C1 segment of cervical spinal cord (tissue), 14 donors: ENCODE results near the gene STOX2.

Experiments
- DNase-seq, 14 donors: peaks; one replicate each; lab custom pipeline; 2025; lab: John Stamatoyannopoulos, UW

STOX2 gene, protein sequence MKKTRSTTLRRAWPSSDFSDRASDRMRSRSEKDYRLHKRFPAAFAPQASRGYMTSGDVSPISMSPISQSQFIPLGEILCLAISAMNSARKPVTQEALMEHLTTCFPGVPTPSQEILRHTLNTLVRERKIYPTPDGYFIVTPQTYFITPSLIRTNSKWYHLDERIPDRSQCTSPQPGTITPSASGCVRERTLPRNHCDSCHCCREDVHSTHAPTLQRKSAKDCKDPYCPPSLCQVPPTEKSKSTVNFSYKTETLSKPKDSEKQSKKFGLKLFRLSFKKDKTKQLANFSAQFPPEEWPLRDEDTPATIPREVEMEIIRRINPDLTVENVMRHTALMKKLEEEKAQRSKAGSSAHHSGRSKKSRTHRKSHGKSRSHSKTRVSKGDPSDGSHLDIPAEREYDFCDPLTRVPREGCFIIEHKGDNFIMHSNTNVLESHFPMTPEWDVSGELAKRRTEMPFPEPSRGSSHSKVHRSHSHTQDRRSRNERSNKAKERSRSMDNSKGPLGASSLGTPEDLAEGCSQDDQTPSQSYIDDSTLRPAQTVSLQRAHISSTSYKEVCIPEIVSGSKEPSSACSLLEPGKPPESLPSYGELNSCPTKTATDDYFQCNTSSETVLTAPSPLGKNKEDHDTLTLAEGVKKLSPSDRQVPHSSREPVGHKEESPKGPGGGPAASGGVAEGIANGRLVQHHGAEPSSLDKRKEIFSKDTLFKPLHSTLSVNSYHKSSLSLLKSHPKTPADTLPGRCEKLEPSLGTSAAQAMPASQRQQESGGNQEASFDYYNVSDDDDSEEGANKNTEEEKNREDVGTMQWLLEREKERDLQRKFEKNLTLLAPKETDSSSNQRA (N-terminal part only)

DNA sequence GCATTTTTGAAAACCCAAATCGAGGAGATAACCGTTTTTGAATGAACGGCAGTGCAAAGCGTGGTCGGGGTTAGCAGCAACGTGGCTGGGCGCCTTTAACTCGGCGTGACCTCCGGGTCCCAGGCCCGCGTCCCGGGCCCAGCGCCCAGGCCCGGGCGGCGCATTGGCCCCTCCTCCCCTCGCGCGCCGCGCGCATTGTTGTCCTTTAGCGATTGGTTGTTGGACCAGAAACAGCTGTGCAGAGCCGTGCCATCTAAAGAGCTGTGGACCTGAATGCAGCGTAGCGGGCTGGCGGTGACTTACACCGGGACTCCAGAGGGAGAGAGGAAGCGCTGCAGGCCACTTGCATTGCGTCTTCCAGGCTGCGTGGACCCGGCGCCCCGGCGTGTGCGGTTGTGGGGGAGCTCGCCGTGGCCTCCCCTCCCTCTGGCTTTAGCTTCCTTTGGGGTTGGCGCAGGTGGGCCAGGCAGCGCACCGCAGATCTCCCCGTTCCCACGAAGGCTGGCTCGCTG, at the start of gene STOX2:
Gene STOX2 (plus strand): TSS at position 227 of the 512 bp plus-strand sequence. CDS start 1,484 bp downstream, outside the sequence.
- DNase-seq = peak in 12 of 14 donors; percentile 39 to 81 (median 72)

DNA sequence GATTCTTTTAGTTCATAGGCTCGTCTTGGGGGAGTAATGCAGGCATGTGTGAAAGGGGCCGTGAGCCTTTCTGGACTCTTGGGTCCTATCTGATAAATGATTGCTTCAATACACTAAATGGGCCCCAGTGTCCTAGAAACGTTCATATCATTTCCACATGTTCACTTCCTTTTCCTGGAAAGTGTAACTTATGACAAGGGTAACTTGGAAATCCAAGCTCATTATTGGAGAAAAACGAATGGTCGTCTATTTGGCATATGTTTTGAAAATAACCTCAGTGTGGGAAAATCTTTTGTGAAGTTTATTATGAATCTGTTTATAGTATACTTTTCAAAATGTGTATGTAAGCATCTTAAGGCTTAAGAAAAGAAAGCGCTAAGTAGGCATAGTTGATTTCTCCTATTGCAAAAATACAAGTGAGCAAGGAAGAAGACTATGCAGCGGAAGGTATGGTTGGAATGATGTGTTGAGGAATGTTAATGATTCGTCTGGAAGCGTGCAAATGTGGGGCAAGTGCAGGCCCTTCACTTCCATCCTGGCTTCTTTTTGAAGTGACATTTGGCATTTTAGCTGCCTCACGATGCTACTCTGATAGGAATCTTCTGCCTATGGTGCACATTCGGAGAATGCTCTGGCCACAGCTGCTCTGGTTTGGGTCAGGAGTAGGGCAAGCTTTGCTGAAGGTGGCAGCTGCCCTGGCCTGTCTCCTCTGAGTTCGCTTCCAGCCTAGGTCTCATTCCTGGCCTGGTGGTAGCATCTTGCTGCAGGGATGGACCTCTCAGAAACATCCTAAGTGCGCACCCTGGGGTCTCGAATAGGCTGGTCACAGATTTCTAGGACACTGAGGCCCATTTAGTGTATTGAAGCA, 49.5 kb upstream of the STOX2 start:
- DNase-seq = no peak

DNA sequence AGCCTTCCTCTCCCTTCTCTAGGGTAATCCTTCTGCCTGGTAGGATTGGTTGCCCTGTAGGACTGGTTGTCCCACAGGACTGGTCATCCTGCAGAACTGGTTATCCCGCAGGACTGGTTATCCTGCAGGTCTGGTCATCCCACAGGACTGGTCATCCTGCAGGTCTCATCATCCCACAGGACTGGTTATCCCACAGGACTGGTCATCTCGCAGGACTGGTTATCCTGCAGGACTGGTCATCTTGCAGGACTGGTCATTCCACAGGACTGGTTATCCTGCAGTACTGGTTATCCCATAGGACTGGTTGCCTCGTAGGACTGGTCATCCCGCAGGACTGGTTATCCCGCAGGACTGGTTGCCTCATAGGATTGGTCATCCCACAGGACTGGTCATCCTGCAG, 48.1 kb upstream of the STOX2 start:
- no peak for DNase-seq

DNA sequence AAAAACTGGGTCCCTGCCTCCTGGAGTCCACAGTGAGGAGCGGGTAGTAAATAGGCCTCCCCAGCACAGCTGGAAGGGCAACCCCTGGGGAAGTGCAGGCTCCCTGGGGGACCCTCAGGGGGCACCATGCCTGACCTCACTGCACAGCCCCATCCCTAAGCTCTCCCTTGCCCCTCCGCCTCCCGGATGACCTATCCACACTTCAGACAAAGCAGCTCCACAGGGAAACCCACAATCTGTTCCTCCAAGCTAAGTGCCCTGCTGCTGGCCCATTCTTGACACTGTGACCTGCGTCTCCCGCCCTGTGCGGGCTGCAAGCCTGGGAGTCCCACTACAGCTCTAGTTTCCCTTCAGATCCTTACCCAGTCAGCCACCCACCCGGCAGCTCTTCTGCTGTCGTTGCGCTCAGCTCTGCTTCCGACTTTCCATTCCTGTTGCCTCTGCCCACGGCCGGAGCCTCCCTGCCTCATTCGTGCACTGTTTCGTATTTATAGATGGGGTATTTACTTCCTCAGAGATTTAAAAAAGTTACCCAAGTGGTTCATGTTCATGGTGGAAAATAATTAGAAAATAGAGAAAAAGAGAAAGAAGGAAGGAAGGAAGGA, 47.0 kb upstream of the STOX2 start:
- no peak for DNase-seq

DNA sequence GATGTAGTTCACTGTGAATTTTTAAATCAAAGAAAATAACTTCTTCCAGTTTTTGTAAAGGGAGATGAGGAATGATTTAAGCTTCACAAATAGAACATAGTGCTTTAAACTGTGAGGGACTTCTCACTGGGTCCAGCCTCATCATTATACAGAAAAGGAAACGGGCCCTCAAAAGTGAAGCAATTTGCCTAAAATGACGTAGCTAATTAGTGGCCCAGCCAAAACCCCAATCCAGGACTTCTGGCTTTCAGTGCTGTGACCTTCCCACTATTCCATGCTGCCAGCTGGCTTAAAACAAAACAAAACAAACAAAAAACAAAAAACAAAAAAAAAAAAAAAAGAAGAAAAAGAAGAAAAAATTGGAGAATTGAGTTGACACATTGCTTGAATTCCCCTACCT, 45.0 kb upstream of the STOX2 start:
- no peak for DNase-seq

DNA sequence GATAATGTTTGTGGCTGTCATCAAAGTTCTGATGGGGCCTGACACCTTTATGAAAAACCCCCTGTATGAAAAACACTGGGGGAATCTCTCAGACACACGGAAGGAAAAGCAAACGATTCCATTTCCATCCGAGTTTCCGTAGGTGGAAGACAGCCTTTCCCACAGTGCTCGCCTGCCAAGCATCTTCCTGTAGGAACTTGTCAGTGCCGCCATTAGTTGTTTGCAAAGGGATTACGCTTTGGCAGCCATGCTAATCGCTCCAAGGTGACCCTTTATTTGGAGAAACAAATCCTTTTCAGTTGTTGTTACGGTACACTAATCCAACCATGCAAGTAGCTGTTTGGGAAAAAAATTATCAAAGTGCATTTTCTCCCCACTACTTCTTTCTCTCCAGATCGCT, 44.4 kb upstream of the STOX2 start:
- DNase-seq = peak in 2 of 14 donors; percentile 1 to 8

DNA sequence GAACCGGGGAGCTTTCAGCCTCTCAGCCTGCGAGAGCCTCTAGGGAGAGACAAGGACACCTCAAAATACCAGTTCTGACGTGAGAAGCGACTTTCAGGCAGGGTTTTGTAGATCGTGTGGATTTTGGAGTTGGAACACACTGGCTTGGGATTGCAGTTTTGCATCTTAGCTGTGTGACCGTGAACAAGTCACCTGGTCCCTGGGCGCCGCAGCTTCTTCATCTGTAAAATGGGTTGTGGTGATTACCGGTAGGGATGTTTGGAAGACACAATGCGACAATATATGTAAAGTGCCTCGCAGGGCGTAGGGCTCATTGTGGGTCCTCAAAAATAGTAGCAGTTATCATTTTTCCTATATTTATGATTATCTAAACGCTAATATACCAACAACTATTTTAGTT, 43.7 kb upstream of the STOX2 start:
- DNase-seq = no peak

DNA sequence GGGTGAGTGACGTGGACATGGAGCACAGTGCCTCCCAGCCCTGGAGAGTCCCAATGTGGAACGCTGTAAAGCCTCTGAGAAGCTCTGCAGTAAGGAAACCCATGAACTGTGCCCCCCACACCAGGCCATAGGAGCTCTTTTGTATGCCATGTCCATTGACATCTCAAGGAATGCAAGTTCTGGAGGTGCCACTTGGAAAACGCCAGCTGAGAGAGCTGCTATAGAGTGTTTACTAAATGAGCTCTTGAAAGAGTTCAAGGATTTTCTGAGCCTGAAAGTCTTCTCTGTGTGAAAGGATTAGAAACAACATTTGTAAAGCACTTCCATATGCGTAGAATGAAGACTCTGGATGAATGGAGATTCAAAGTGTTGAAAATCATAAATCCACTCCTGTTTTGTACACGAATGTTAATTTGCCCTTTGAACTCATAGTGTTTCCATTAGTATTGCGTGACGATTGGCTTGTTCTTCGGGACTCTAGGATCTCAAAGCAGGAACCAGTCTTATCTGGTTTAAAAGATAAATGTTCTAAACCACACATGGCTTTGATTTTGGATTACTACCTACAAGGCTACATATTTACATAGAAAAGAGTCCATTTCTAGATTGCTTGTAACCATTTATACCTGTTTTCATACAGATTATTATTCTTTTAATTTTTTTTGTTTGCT, 41.8 kb upstream of the STOX2 start:
- DNase-seq = peak in 1 of 14 donors; percentile 1

DNA sequence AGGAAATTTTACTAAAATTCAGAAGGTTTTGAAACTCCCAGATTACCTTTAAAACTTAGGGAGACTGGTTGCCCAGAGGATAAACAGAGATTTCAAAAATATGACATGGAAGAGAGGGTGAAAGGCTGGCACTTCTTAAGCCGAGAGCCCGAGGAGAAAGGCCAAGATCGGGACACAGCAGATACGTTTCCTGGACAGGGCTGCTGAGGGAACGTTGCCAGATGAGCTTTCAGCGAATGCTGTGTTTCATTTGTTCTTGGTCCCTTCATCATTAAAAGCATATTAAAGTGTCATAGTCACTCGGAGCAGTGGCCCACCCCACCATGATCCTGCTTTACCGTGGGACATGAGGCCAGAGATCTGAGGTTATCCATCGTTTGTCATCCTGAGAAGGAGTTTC, 37.9 kb upstream of the STOX2 start:
- no peak for DNase-seq

DNA sequence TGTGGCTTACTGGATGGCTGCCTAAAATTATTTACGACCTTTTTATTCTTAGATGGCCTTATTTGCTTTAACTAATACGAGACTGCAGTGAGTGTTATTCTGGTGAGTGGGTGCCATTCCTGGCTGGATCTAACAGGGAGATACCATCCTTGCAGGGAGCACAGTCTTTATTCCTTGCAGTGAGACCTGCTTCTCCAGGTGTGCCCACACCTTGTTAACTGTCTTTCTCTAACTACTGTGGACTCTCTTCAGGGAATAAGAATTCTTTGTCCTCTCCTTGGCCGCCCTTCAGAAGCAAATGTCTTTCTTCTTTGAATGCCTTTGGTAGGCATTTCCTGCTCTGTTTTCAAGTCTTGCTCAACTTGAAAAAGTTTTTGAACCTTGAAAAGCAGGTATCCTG, 34.1 kb upstream of the STOX2 start:
- DNase-seq = no peak

DNA sequence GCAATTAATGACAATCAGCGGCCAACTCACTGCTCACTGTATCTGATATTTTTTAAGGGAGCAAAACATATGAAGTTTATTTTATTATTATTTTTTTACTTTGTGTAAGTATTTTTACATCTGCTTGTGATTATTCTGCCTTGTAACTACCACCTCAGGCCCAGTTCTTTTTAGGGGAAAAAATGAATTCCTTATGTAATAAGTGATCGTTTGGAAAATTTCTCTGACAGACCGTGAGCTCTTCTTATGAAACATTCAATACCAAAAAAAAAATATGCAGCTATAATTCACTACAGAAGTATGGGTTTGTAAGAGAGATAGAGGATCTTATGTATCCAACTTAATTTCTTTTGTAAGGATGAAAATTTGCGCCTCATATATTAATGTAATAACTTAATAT, 33.5 kb upstream of the STOX2 start:
- DNase-seq = no peak

DNA sequence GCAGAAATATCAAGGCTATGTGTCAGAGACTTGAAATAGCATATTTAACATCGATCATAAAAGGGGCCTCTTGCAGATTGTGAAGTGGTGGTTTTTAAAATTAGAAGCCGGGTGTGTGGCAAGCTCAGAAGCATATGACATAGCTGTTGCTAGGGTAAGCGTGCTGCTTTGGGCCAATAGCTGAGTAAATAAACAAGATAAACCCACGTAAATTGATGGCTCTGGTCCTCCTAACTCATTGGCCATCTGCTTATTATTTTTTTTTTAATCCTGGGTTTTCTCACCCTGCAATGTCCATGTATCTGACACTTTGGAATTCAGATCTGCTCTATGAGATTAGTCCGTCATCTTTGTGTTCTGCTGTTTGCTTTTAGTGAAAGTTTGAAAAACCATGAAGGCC, 32.6 kb upstream of the STOX2 start:
- DNase-seq = no peak

DNA sequence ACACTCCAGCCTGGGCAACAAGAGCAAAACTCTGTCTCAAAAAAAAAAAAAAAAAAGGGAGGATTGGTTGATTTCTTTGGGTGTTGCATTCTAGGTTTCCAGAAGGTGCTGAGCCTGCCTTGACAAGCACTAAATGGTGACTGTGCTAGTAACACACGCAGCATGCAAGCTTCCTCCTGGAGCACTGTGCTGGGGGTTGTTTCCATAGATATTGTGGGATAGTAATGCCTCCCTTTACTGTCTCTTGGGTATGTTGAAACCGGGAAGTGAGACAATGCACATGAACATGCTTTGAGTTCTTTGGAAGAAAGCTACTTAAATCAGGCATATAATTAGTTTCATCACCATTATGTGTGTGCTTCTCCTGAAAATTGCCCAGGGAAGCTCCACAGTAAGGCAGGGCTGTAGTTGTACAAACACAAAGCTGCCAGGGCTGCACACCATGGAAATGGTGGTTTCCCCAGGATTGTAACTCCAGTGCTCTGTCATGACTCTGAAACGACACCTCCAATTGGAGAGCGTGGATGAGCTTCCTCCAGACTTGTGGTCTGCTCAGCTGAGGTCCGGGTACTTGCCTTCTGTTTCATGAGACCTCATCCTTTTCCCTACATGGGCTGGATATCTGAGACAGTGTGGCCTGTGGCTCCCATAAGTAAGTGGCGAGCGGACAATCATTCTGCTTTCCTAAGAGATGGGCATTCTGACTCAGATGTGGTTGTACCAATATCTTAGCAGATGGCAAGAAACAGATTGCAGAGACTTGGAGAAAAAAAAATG, 31.5 kb upstream of the STOX2 start:
- no peak for DNase-seq

DNA sequence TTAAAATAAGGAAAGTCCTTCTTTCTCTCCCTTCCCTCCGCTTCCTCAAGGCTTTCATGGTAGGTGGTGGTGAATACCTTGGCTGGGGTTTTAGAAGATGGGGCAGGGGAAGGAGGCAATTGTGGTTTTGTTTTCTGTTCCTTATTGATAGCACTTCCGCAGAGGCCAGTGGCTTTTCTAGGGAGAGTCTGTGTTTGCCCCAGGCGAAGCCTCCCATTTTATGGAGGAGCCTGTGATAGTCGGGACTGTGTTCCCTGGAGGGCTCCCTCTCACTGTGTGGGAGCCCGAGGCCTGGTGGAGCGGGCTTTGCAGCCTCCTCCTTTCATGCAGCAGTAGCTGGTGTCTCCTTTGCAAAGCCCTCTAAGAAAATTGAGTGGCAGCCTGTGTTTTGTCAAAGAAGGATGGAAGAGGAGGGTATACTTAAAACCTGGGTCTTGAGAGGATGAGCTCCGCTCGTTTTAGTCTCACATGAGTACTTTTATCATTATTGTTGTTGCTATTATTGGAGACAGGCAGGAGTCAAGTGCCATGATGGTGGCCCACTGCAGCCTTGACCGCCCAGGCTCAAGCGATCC, 29.8 kb upstream of the STOX2 start:
- no peak for DNase-seq

DNA sequence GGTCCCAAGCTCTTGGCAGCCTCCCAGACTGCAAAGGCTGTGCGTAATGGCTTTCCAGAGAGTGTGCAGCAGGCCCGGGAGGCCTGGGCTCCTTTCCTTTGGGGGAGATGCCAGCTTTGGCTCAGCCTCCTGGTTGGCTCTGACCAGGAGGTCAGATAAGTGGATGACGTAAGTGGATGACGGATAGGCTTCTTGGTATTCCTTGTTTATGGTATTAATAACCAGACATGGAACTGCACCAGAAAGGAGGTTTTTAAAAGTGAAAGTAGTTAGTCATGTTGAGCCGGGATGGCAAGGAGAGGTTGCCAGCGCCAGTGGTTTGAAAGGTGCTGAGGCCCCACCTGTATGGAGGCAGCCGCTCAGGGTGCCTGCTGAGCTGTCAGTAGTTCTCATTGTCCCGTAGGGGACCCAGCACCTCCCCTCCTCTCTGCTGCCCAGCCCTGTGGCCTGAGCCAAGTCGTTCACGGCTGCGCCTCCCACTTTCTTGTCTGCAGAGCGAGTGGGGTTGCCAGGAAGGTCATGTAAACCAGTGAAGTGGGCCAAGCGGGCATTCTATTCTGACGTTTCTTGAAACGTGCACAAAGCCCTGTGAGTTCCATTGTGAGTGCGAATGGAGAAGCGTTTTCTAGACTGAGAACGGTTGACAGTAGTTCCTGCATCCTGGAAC, 28.7 kb upstream of the STOX2 start:
- DNase-seq = peak in 10 of 14 donors; percentile 3 to 63 (median 29)

DNA sequence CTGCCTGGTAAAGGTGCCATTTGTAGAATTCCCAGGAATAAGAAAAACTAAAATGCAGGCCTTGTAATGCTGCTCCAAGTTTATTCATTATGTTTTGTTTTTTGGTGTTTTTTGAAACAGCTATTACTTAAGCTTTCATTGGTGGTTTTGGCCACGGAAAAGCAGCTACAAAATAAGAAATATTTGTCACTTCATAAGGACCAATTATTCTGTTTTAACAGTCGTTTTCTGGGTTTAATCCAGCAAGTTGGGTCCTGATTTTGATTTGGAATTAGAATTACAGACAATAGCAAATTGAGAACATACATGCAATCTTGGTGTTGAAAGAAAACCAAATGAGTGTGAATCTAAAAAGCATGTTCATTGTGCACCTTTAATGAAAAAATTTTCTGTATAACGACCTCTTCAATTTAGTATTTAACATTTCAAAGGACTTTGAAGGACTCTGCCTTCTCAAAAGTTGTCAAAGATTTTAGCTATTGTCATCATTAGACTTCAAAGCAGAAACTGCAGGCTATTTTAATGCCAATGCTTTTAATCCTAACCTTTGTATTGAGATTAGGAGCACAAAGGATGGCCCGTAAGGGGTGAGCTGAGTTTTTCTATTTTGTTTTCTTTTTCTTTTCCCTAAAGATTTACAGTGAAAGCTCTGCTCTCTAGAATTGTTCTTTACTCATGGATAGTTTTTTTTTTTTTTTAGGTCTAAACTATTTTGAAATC, 26.7 kb upstream of the STOX2 start:
- no peak for DNase-seq

DNA sequence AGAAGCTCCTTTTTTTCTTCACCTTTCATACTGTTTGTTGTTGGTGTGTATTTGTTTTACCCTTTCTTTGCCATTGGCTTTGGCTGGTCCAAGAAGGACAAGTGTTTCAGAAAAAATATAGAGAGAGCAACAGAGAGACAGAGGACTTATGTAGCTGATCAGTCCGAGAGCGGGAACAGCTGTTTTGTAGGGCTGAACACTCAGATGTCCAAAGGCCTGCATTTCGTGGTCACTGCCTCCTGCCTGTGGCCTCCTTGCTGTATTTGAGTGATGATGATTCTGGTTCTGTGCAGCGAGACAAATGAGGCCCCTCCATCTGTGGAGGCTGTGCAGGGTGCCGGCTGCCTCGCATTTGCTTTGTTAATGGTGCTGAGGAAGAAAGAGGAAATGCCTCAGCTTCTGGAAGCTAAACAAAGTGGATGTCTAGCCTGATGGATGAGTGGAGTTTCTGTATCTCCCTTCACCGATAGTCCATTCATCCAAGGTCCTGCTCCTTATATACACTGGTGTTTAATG, 19.8 kb upstream of the STOX2 start:
- no peak for DNase-seq

DNA sequence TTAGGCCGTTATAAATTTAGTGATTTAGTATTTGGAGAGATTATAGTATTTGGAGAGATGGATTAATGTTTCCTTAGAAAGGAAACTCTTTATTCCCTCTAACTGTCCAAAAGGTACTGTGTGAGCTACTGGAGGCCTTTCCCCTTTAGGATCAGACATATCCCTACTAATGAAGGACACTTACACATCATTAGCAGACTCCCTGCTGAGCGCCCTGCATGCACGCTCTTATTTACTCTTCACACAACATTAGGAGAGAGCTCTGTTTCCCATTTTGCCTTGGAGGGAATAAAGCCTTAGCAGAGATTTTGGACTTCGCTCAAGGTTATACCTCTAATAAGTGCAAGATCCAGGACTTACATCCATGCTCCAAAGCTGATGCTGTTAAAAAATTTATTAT, 17.8 kb upstream of the STOX2 start:
- no peak for DNase-seq
